Heart right ventricle (tissue), 16 donors: ENCODE data around the gene LLGL2. TPM values are rescaled to one million over a fixed set of nuclear protein-coding genes. Genes with fewer than 3 reads are reported as not detected.

Experiments
- ATAC-seq, 8 donors: fragments of 200-7000 bp; cut with Tn5 transposase; one replicate each; pipeline ENCODE4 v1.9.1; 2020; ENCODE audit warnings: mild to moderate bottlenecking in 8 of 8, moderate library complexity in 8 of 8, moderate number of reproducible peaks in 1 of 8
- DNase-seq, 2 donors: peaks; one replicate each; pipeline ENCODE4 v3.0.0-alpha.2; 2020
- H3K27ac ChIP-seq, 10 donors: fragments of 200-600 bp; sonication (generic) in 2 of 10; one replicate each; pipeline versions ENCODE4 v1.5.0 to v1.8.0; 2020 to 2022; ENCODE audit warnings: mild to moderate bottlenecking in 3 of 10
- H3K27me3 ChIP-seq, 7 donors: fragments of 200-600 bp; one replicate each; pipeline ENCODE4 v1.8.0; 2021 to 2022; ENCODE audit warnings: mild to moderate bottlenecking in 2 of 7
- H3K36me3 ChIP-seq, 9 donors: fragments of 200-600 bp; sonication (generic) in 1 of 9; one replicate each; pipeline versions ENCODE4 v1.5.0 to v1.8.0; 2020 to 2022; ENCODE audit warnings: mild to moderate bottlenecking in 2 of 9
- H3K4me1 ChIP-seq, 9 donors: fragments of 200-600 bp; sonication (generic) in 1 of 9; one replicate each; pipeline versions ENCODE4 v1.5.0 to v1.8.0; 2020 to 2022; ENCODE audit warnings: mild to moderate bottlenecking in 4 of 9
- H3K4me3 ChIP-seq, 10 donors: fragments of 200-600 bp; sonication (generic) in 2 of 10; one replicate each; pipeline versions ENCODE4 v1.5.0 to v1.8.0; 2020 to 2022; ENCODE audit warnings: mild to moderate bottlenecking in 7 of 10, moderate library complexity in 2 of 10
- H3K9me3 ChIP-seq, 11 donors: fragments of 200-600 bp in 10 of 11; sonication (generic) in 2 of 11; one replicate each; pipeline versions ENCODE4 v1.5.0 to v1.8.0; 2013 to 2022; ENCODE audit warnings: mild to moderate bottlenecking in 2 of 11, control low read depth in 1 of 11, moderate library complexity in 1 of 11
- WGBS, 2 donors: extraction: QIAGEN DNeasy Blood & Tissue Kit; methylation state at CpG; one replicate each; pipeline ENCODE4 v1.1.7; 2013; ENCODE audit warnings: inconsistent platforms in 1 of 2; 5-methylcytosine and 5-hydroxymethylcytosine counted together
- intact Hi-C, 10 donors: fragments of 100-400 bp; cut with DNase I; formaldehyde crosslinking; loops; one replicate each; pipeline versions ENCODE4 v1.11.1 to v1.14.2; 2022
- polyA plus RNA-seq, 2 donors: library from polyadenylated mRNA; stranded (reverse); fragments of 200-250 nt; gene quantifications; one replicate each; pipeline ENCODE4 v1.2.3, GENCODE V29; 2013
- total RNA-seq, 10 donors: library from RNA; stranded (reverse); fragmentation: NEBNext Ultra II Directional in 3 of 10; extraction: Animal tissue kit (Norgen Biotek cat#: 25700) in 3 of 10; gene quantifications; one replicate each; pipeline versions ENCODE4 v1.2.1 to v1.2.4, GENCODE V29; 2021 to 2023
- TF ChIP-seq, protein P1 (sequence below), 9 donors: fragments of 200-600 bp; sonication (generic) in 2 of 9; IDR thresholded peaks; one replicate each; pipeline versions ENCODE4 v1.5.0 to v1.8.0; 2021 to 2022; ENCODE audit warnings: antibody characterized with exemption in 9 of 9, mild to moderate bottlenecking in 5 of 9, moderate library complexity in 1 of 9
- donor health status: Arrhythmogenic right ventricular cardiomyopathy.
- donor health status: ischemic (EF 13 %, LVEDD 7.1; RV severe dilation, severe dysfunction).
- donor health status: healthy with polysubstance abuse.
- donor health status: DM: no; HTN: yes; CAD: no.
- donor health status: DM: no; HTN: no; CAD: no.
- donor health status: ischemic (EF 25% LVEDD 6.9; RV normal size, moderate dysfunction).
- donor health status: ischemic (EF 25% LVEDD 5.7; RV mildly dilated, moderate dysfunction).
- donor health status: healthy.
- donor health status: DM: yes; HTN: yes; CAD: no.
- donor health status: Ischemic cardiomyopathy.
- donor health status: ischemic (EF 35%, LVEDD 5.7; RV mildly dilated, moderate dysfunction).
- donor health status: nonischemic (EF 11% LVEDD 7.7; RV severe dilation, severe dysfunction).
- donor health status: DM: yes; HTN: yes; CAD: no.
- donor health status: PGD.
- donor health status: ischemic (EF 29% LVEDD 5.4; RV normal size, mild dysfunction).
- donor health status: nonischemic (EF 23%, LVEDD 6.1; RV moderate dilation, normal function).

Gene LLGL2
- total and polyA plus RNA-seq, 12 donors, result 1.1 to 14.8 (median 3.3) TPM

DNA sequence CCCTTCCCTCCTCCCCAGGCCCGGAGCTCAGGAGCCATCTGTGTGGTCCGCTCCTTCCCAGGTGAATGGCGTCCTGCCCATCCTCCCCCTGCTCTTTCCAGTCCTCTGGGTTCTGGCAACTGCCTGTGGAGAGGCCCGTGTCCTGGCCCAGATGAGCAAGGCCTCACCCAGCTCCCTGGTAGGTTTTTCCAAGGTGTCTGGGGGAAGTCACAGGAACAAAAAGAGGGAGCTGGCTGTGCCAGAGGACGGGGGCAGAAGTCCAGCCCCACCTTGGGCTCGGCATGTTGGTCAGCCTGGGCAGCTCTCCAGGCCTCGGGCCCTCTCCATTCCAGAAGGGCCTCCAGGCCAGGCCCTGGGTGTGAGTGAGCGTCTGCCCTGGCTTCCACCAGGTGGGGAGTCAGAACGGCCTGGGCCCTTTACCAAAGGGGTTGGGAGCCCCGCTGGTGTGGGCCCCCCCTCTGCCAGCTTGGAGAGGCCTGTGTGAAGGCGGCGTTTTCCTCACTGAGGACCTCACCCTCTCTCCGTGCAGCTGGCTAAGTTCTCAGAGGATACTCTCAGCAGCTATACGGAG is 35.2 kb upstream of the LLGL2 start:
- Histone ChIP-seq H3K4me3 (no peak overlapping the region), H3K27me3 (no peaks in the 10 kb centered on the region), H3K36me3 (peaks cover 0 to 67% (median 26%) of the 10 kb centered on the region in 9 donors), H3K9me3 (no peaks in the 10 kb centered on the region), H3K4me1 (peaks cover 18 to 61% (median 51%) of the 10 kb centered on the region in 9 donors), H3K27ac (peak overlapping the region; percentile 47 to 82 (median 63))
- ATAC-seq, result peak in 4 of 8 donors; percentile 1 to 12 (median 6)
- DNase-seq, result peak in 1 of 2 donors; percentile 19
- intact Hi-C loops, result no loop called here
- TF ChIP-seq, protein P1, sequence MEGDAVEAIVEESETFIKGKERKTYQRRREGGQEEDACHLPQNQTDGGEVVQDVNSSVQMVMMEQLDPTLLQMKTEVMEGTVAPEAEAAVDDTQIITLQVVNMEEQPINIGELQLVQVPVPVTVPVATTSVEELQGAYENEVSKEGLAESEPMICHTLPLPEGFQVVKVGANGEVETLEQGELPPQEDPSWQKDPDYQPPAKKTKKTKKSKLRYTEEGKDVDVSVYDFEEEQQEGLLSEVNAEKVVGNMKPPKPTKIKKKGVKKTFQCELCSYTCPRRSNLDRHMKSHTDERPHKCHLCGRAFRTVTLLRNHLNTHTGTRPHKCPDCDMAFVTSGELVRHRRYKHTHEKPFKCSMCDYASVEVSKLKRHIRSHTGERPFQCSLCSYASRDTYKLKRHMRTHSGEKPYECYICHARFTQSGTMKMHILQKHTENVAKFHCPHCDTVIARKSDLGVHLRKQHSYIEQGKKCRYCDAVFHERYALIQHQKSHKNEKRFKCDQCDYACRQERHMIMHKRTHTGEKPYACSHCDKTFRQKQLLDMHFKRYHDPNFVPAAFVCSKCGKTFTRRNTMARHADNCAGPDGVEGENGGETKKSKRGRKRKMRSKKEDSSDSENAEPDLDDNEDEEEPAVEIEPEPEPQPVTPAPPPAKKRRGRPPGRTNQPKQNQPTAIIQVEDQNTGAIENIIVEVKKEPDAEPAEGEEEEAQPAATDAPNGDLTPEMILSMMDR (IDR thresholded peaks at IDR 0.05), result no peak
- 64 to 71% methylated on average over 14 of the region's 14 CpGs for WGBS, 2 donors

DNA sequence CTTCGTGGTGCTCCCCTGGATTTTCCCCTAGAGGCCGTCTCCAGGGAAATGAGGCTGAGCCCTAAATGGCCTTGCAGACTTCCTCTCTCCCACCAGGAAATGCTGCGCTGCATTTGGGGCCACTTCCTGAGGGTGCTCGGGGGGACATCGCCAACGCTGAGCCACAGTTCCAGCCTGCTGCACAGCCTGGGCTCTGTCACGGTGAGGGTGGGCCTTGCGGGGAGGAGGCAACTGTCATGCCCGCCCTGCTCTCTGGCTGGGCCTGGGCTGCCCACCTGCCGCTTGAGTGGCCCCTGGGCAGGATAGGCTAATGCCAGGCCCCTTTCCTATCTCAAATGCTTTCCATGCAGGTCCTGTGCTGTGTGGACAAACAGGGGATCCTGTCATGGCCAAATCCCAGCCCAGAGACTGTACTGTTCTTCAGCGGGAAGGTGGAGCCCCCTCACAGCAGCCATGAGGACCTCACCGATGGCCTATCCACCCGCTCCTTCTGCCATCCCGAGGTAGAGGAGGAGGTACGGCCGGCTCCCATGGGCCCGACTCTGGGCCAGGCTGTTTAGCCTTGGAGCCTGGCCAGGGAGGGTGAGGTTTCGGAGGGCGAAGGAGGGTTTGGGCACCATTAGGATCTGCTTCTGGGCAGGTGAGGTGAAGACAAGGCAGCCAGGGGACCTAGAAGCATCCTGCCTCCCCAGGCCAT is 34.4 kb upstream of the LLGL2 start:
- intact Hi-C loops, result no loop called here
- no peaks in the 10 kb centered on the region for H3K27me3 ChIP-seq
- peaks cover 18 to 52% (median 45%) of the 10 kb centered on the region in 9 donors for H3K4me1 ChIP-seq
- peaks cover 0 to 74% (median 34%) of the 10 kb centered on the region in 9 donors for H3K36me3 ChIP-seq
- ATAC-seq (peak in 4 of 8 donors; percentile 4 to 27 (median 9)), DNase-seq (no peak)
- H3K27ac ChIP-seq, result peak overlapping the region in 8 of 10 donors; percentile 47 to 82 (median 67)
- no peaks in the 10 kb centered on the region for H3K9me3 ChIP-seq
- no peak overlapping the region for H3K4me3 ChIP-seq
- TF ChIP-seq, protein P1 (IDR thresholded peaks at IDR 0.05), result no peak
- 82 to 83% methylated on average over 19 of the region's 19 CpGs for WGBS, 2 donors

DNA sequence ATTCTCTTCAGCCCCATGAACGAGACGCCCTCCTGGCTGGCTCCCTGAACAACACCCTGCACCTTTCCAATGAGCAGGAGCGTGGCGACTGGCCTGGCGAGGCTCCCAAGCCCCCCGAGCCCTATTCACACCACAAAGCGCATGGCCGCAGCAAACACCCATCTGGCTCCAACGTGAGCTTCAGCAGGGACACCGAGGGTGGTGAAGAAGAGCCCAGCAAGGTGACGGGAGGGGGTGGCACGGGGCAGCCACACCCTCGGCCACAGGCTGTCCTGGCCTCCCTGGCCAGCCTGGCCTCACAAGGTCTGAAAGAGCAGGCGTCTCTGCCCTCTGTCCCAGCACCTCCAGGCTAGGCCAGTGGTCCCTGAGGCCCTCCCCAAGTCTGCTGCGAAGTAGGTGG is 33.8 kb upstream of the LLGL2 start:
- intact Hi-C loops, result no loop called here
- Histone ChIP-seq H3K4me1 (peaks cover 18 to 46% (median 40%) of the 10 kb centered on the region in 9 donors), H3K9me3 (no peaks in the 10 kb centered on the region), H3K27ac (peak overlapping the region in 2 of 10 donors; percentile 69 to 80), H3K36me3 (peaks cover 0 to 75% (median 37%) of the 10 kb centered on the region in 9 donors), H3K27me3 (no peaks in the 10 kb centered on the region), H3K4me3 (no peak overlapping the region)
- ATAC-seq, result no peak
- no peak for DNase-seq
- WGBS, 2 donors, result 94% methylated on average over 15 of the region's 15 CpGs
- TF ChIP-seq, protein P1 (IDR thresholded peaks at IDR 0.05), result no peak

DNA sequence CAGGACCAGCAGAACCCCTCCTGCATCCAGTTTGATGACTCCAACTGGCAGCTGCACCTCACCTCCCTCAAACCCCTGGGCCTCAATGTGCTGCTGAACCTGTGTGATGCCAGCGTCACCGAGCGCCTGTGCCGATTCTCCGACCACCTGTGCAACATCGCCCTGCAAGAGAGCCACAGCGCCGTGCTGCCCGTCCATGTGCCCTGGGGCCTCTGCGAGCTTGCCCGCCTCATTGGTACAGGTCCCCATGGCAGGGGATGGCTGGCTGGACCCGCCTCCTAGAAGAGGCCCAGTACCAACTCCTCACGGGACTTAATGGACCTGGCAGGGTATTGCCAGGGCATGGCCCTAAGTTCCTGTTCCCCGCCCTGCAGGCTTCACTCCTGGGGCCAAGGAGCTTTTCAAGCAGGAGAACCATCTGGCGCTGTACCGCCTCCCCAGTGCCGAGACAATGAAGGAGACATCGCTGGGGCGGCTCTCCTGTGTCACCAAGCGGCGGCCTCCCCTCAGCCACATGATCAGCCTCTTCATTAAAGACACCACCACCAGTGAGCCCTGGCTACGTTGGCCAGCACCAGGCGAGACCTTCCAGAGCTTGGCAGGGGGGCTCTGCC is 32.8 kb upstream of the LLGL2 start:
- H3K4me3 ChIP-seq, result no peak overlapping the region
- H3K4me1 ChIP-seq, result peaks cover 11 to 38% (median 30%) of the 10 kb centered on the region in 9 donors
- H3K9me3 ChIP-seq, result no peaks in the 10 kb centered on the region
- 90% methylated on average over 23 of the region's 23 CpGs for WGBS, 2 donors
- DNase-seq, result peak in 1 of 2 donors; percentile 13
- no peaks in the 10 kb centered on the region for H3K27me3 ChIP-seq
- no peak for ATAC-seq
- intact Hi-C loops, result no loop called here
- H3K36me3 ChIP-seq, result peaks cover 0 to 85% (median 37%) of the 10 kb centered on the region in 9 donors
- no peak overlapping the region for H3K27ac ChIP-seq
- TF ChIP-seq, protein P1 (IDR thresholded peaks at IDR 0.05), result no peak
